ENCODE data around the gene PTPRCAP.

PTPRCAP gene

DNA sequence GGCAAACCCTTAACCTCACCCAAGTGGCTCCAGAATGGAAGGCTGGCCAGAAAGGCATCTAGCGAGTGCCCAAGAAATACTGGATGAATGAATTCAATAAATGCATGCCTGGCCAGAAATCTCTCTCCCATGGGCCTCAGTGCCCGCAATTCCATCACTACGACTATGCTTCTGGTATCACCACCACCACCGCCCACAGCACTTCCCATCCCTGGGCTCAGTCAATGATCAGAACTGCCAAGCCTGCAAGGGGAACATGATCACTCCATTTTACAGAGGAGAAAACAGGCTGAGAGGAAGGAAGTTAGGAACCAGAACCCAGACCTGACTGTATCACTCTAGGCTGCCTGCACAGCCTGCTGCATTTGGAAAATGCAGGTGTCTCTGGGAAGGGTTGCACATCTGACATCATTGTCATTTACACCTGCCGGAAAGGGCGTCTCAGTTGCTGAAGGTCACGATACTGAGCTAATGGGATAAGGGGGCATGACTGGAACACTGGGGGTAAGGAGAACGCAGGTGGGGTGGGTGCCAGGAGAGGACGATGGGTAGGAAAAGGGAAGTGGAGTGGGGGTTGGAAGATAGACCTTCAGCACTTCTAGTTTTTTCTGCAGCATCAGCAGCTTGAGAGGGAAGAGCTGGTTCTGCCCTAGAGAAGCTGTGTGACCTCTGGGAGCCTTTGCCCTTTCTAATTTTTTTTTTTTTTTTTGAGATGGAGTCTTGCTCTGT lies 11.8 kb upstream of the PTPRCAP start:
- Histone ChIP-seq H3K79me1 (ENCODE audit: low read length) (no peaks in the 10 kb centered on the region), H3K9ac (ENCODE audit: low read length) (no peak overlapping the region), H2BK120ac (ENCODE audit: low read depth, low read length) (no peak overlapping the region), H3K27ac (ENCODE audit: low read depth, low read length) (no peak overlapping the region), H4K5ac (ENCODE audit: low read length) (no peak overlapping the region), H3K4me2 (ENCODE audit: low read length) (no peak overlapping the region), H2BK15ac (replicated peaks; ENCODE audit: low read depth) (no peak overlapping the region), H2AK5ac (ENCODE audit: low read length) (no peak overlapping the region), H3K4ac (ENCODE audit: low read depth, low read length) (no peak overlapping the region), H3K4me3 (ENCODE audit: low read length) (no peak overlapping the region), H3K36me3 (ENCODE audit: control insufficient read depth, insufficient read depth, low read length) (no peaks in the 10 kb centered on the region), H2BK5ac (ENCODE audit: low read length) (no peak overlapping the region), H3K23ac (ENCODE audit: low read length) (no peak overlapping the region), H3K18ac (ENCODE audit: low read length) (no peak overlapping the region), H3K27me3 (ENCODE audit: insufficient read depth, low read length, poor library complexity) (no peaks in the 10 kb centered on the region), H4K8ac (ENCODE audit: low read depth, low read length) (no peak overlapping the region), H3K56ac (ENCODE audit: low read length) (no peak overlapping the region), H3K4me1 (ENCODE audit: control insufficient read depth, low read depth, low read length) (no peaks in the 10 kb centered on the region), H3K79me2 (ENCODE audit: control insufficient read depth, insufficient read depth, low read length) (no peaks in the 10 kb centered on the region)
- WGBS (ENCODE audit: extremely low coverage, insufficient coverage, low lambda C conversion rate): no CpG with 5 or more reads among the region's 9 CpGs
- no peak for DNase-seq

DNA sequence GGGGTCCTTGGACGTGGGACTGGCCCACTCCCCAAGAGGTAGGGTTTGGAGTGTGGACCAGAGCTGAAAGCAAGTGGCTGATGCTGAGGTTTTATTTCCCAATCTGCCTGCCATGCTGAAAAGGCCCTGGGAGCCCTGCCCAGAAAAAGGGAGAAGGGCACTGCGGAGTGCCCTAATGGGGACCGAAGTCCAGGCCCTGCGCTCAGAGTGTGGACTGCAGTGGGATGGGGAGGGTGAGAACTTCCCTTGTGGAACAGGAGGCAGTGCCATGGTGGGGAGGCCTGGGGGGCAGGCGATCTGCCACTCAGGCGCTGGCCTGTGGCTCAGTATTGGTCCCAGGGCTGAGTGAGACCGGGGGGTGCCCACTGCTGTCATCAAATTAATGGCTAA lies 10.7 kb upstream of the PTPRCAP start:
- Histone ChIP-seq H3K56ac (ENCODE audit: low read length) (no peak overlapping the region), H3K79me1 (ENCODE audit: low read length) (no peaks in the 10 kb centered on the region), H2BK15ac (replicated peaks; ENCODE audit: low read depth) (no peak overlapping the region), H3K18ac (ENCODE audit: low read length) (no peak overlapping the region), H2AK5ac (ENCODE audit: low read length) (no peak overlapping the region), H3K9ac (ENCODE audit: low read length) (no peak overlapping the region), H3K4me3 (ENCODE audit: low read length) (no peak overlapping the region), H3K4me2 (ENCODE audit: low read length) (no peak overlapping the region), H3K4me1 (ENCODE audit: control insufficient read depth, low read depth, low read length) (no peaks in the 10 kb centered on the region), H3K27me3 (ENCODE audit: insufficient read depth, low read length, poor library complexity) (no peaks in the 10 kb centered on the region), H4K5ac (ENCODE audit: low read length) (no peak overlapping the region), H3K23ac (ENCODE audit: low read length) (no peak overlapping the region), H3K36me3 (ENCODE audit: control insufficient read depth, insufficient read depth, low read length) (no peaks in the 10 kb centered on the region), H3K27ac (ENCODE audit: low read depth, low read length) (no peak overlapping the region), H4K8ac (ENCODE audit: low read depth, low read length) (no peak overlapping the region), H3K79me2 (ENCODE audit: control insufficient read depth, insufficient read depth, low read length) (no peaks in the 10 kb centered on the region), H2BK120ac (ENCODE audit: low read depth, low read length) (no peak overlapping the region), H2BK5ac (ENCODE audit: low read length) (no peak overlapping the region), H3K4ac (ENCODE audit: low read depth, low read length) (no peak overlapping the region)
- DNase-seq: no peak
- WGBS (ENCODE audit: extremely low coverage, insufficient coverage, low lambda C conversion rate): no CpG with 5 or more reads among the region's 7 CpGs

DNA sequence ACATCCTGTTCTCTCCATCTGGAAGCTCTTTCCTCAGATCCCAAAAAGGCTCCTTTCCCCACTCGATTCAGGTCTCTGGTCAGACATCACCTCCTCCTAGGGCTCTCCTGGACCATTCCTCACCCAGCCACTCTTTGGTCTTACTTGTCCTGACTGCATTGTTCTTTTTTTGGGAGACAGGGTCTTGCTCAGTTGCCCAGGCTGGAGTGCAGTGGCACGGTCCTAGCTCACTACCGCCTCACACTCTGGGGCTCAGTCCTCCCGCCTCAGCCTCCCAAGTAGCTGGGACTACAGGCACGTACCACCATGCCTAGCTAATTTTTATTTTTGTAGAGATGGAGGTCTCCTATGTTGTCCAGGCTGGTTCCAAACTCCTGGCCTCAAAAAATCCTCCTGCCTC lies 8.0 kb upstream of the PTPRCAP start:
- no peak overlapping the region for H3K4ac ChIP-seq (ENCODE audit: low read depth, low read length)
- no peak overlapping the region for H2AK5ac ChIP-seq (ENCODE audit: low read length)
- no peaks in the 10 kb centered on the region for H3K27me3 ChIP-seq (ENCODE audit: insufficient read depth, low read length, poor library complexity)
- no peak for DNase-seq
- no peaks in the 10 kb centered on the region for H3K79me1 ChIP-seq (ENCODE audit: low read length)
- no peak overlapping the region for H2BK120ac ChIP-seq (ENCODE audit: low read depth, low read length)
- no peak overlapping the region for H4K5ac ChIP-seq (ENCODE audit: low read length)
- no peaks in the 10 kb centered on the region for H3K36me3 ChIP-seq (ENCODE audit: control insufficient read depth, insufficient read depth, low read length)
- no peak overlapping the region for H3K27ac ChIP-seq (ENCODE audit: low read depth, low read length)
- no peak overlapping the region for H3K18ac ChIP-seq (ENCODE audit: low read length)
- no peak overlapping the region for H3K9ac ChIP-seq (ENCODE audit: low read length)
- H3K4me3 ChIP-seq (ENCODE audit: low read length): no peak overlapping the region
- no peak overlapping the region for H3K4me2 ChIP-seq (ENCODE audit: low read length)
- H4K8ac ChIP-seq (ENCODE audit: low read depth, low read length): no peak overlapping the region
- WGBS (ENCODE audit: extremely low coverage, insufficient coverage, low lambda C conversion rate): no CpG with 5 or more reads among the region's 5 CpGs
- H3K79me2 ChIP-seq (ENCODE audit: control insufficient read depth, insufficient read depth, low read length): no peaks in the 10 kb centered on the region
- H3K4me1 ChIP-seq (ENCODE audit: control insufficient read depth, low read depth, low read length): no peaks in the 10 kb centered on the region
- no peak overlapping the region for H3K23ac ChIP-seq (ENCODE audit: low read length)
- H2BK15ac ChIP-seq (replicated peaks; ENCODE audit: low read depth): no peak overlapping the region
- no peak overlapping the region for H3K56ac ChIP-seq (ENCODE audit: low read length)
- no peak overlapping the region for H2BK5ac ChIP-seq (ENCODE audit: low read length)

DNA sequence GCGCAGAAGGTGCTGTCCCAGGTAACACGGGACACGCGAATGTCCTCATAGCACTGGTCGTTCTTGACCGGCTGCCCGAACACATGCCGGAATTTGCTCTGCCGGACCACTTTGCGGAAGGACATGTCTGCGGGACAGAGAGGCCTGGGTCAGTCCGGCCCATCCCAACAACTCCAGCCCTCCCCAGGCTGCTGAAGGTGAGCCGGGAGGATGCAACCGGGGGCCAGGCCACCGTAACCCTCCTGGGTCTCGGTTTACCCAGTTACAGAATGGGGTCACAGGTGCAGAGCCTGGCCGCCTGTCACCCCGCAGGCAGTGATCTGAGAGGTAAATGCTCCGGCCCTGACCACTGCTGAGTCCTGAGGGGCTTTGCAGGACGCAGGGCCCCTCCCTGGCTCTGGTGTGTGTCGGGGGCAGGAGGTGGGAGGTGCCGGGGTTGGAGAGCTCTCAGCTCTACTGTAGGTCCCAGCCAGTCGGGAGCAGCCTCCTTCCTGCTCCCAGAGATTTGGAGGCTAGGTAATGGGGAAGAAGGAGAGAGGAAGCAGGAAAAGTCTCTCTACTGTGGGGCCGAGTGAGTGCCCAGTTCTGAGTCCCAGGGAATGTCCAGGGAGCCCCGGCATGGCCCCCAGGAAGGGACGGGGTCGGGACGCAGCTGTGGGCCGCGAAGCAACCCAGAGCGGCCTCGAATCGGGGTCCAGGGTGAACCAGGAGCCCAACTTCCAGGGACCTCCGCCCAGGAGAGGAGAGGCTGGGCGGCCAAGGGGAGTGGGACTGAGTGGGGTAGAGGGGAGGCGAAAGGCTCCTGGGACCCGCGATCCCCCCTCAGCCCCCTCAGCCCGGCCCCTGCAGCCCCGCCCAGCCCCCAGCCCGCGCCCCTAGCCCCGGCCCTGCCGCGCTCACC lies 5.3 kb upstream of the PTPRCAP start:
- peak overlapping the region; percentile 94 for H3K9ac ChIP-seq (ENCODE audit: low read length)
- peak overlapping the region; percentile 91 for H3K56ac ChIP-seq (ENCODE audit: low read length)
- no peak overlapping the region for H4K5ac ChIP-seq (ENCODE audit: low read length)
- no peak overlapping the region for H3K27ac ChIP-seq (ENCODE audit: low read depth, low read length)
- H2BK120ac ChIP-seq (ENCODE audit: low read depth, low read length): no peak overlapping the region
- H3K79me1 ChIP-seq (ENCODE audit: low read length): no peaks in the 10 kb centered on the region
- no peaks in the 10 kb centered on the region for H3K36me3 ChIP-seq (ENCODE audit: control insufficient read depth, insufficient read depth, low read length)
- peak overlapping the region; percentile 22 for H3K4me2 ChIP-seq (ENCODE audit: low read length)
- WGBS (ENCODE audit: extremely low coverage, insufficient coverage, low lambda C conversion rate): no CpG with 5 or more reads among the region's 45 CpGs
- H3K4ac ChIP-seq (ENCODE audit: low read depth, low read length): peak overlapping the region; percentile 76
- H3K4me3 ChIP-seq (ENCODE audit: low read length): peak overlapping the region; percentile 79
- H3K23ac ChIP-seq (ENCODE audit: low read length): peak overlapping the region; percentile 7
- peak overlapping the region; percentile 61 for H3K18ac ChIP-seq (ENCODE audit: low read length)
- H2BK15ac ChIP-seq (replicated peaks; ENCODE audit: low read depth): no peak overlapping the region
- H2AK5ac ChIP-seq (ENCODE audit: low read length): no peak overlapping the region
- peak; percentile 24 for DNase-seq
- no peaks in the 10 kb centered on the region for H3K27me3 ChIP-seq (ENCODE audit: insufficient read depth, low read length, poor library complexity)
- H3K79me2 ChIP-seq (ENCODE audit: control insufficient read depth, insufficient read depth, low read length): no peaks in the 10 kb centered on the region
- no peak overlapping the region for H2BK5ac ChIP-seq (ENCODE audit: low read length)
- no peaks in the 10 kb centered on the region for H3K4me1 ChIP-seq (ENCODE audit: control insufficient read depth, low read depth, low read length)
- no peak overlapping the region for H4K8ac ChIP-seq (ENCODE audit: low read depth, low read length)

DNA sequence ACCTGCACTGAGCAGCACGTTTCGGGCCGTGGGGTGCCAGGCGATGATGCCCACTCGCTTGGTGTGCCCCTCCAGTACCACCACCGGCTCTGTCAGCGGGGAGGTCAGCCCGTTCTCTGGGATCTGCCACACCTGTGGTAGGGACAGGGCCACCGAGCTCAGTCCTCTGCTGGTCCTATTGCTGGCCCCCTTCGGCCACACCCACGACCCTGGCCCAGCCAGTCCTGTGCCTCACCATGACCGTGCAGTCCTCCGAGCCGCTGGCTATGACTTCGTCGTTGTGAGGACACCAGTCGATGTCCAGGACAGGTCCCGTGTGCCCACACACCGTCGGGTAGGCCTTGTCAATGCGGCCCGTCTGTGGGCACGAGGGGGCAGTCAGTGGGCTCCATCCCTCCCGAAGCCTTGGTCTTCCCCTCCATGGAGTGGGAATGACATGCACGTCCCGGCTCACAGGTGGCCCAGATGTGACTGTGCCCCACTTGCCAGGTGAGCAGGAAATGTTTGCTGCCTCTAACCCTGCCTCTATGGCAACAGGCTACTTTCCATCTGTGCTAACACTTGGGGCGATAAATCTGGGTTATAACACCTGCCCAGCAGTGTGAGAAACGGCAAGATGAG lies 4.4 kb upstream of the PTPRCAP start:
- no peak overlapping the region for H4K5ac ChIP-seq (ENCODE audit: low read length)
- no CpG with 5 or more reads among the region's 28 CpGs for whole genome bisulfite sequencing (ENCODE audit: extremely low coverage, insufficient coverage, low lambda C conversion rate)
- H3K4me1 ChIP-seq (ENCODE audit: control insufficient read depth, low read depth, low read length): no peaks in the 10 kb centered on the region
- no peak overlapping the region for H3K4me2 ChIP-seq (ENCODE audit: low read length)
- H3K4ac ChIP-seq (ENCODE audit: low read depth, low read length): no peak overlapping the region
- H3K56ac ChIP-seq (ENCODE audit: low read length): no peak overlapping the region
- H3K36me3 ChIP-seq (ENCODE audit: control insufficient read depth, insufficient read depth, low read length): no peaks in the 10 kb centered on the region
- H2BK5ac ChIP-seq (ENCODE audit: low read length): no peak overlapping the region
- H2BK120ac ChIP-seq (ENCODE audit: low read depth, low read length): no peak overlapping the region
- no peak overlapping the region for H4K8ac ChIP-seq (ENCODE audit: low read depth, low read length)
- H3K9ac ChIP-seq (ENCODE audit: low read length): no peak overlapping the region
- no peak overlapping the region for H2BK15ac ChIP-seq (replicated peaks; ENCODE audit: low read depth)
- H3K23ac ChIP-seq (ENCODE audit: low read length): no peak overlapping the region
- no peak overlapping the region for H3K4me3 ChIP-seq (ENCODE audit: low read length)
- H3K27ac ChIP-seq (ENCODE audit: low read depth, low read length): no peak overlapping the region
- H3K79me2 ChIP-seq (ENCODE audit: control insufficient read depth, insufficient read depth, low read length): no peaks in the 10 kb centered on the region
- H3K79me1 ChIP-seq (ENCODE audit: low read length): no peaks in the 10 kb centered on the region
- H3K27me3 ChIP-seq (ENCODE audit: insufficient read depth, low read length, poor library complexity): no peaks in the 10 kb centered on the region
- no peak overlapping the region for H3K18ac ChIP-seq (ENCODE audit: low read length)
- no peak for DNase-seq
- no peak overlapping the region for H2AK5ac ChIP-seq (ENCODE audit: low read length)
